Measurements from ENCODE around the gene PNMT.

The PNMT gene

DNA sequence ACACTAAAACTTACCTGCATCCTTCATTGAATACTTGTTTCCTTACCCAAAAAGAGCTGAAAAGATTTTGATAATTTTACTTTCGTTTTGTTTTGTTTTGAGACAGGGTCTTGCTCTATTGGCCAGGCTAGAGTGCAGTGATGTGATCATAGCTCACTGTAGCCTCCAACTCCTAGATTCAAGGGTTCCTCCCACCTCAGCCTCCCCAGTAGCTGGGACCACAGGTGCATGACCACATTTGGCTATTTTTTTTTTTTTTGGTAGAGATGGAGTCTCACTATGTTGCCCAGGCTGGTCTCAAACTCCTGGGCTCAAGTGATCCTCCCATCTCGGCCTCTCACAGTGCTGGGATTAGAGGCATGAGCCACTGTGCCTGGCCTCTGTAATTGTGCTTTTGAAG, 13.1 kb upstream of the PNMT start:
- Histone ChIP-seq H3K9me3 (no peaks in the 10 kb centered on the region), H3K36me3 (no peaks in the 10 kb centered on the region), H3K27me3 (no peaks in the 10 kb centered on the region), H3K4me3 (ENCODE audit: low read depth, low read length) (no peak overlapping the region), H3K4me1 (no peaks in the 10 kb centered on the region)
- TF ChIP-seq CTCF (IDR thresholded peaks at IDR 0.05; ENCODE audit: low read depth, low read length), result no peak
- no peak for DNase-seq

- Histone ChIP-seq H3K4me1 (no peaks in the 10 kb centered on the region), H3K36me3 (peaks cover 8% of the 10 kb centered on the region; the same call in 1 of the 2 replicates)
- TF ChIP-seq CTCF (IDR thresholded peaks at IDR 0.05; ENCODE audit: low read depth, low read length), result no peak
These were observed 9.9 kb upstream of the PNMT start for GRCh38 chr17:39658346-39658745.

GRCh38 chr17:39658760-39659159, 9.5 kb upstream of the PNMT start:
- TF ChIP-seq CTCF (IDR thresholded peaks at IDR 0.05; ENCODE audit: low read depth, low read length), result no peak
- no peak for DNase-seq
- H3K4me1 ChIP-seq, result no peaks in the 10 kb centered on the region

More at GRCh38 chr17:39658346-39658745, 9.9 kb upstream of the PNMT start:
- no peaks in the 10 kb centered on the region for H3K9me3 ChIP-seq
- no peaks in the 10 kb centered on the region for H3K27me3 ChIP-seq
- DNase-seq, result no peak
- H3K4me3 ChIP-seq (ENCODE audit: low read depth, low read length), result no peak overlapping the region

DNA sequence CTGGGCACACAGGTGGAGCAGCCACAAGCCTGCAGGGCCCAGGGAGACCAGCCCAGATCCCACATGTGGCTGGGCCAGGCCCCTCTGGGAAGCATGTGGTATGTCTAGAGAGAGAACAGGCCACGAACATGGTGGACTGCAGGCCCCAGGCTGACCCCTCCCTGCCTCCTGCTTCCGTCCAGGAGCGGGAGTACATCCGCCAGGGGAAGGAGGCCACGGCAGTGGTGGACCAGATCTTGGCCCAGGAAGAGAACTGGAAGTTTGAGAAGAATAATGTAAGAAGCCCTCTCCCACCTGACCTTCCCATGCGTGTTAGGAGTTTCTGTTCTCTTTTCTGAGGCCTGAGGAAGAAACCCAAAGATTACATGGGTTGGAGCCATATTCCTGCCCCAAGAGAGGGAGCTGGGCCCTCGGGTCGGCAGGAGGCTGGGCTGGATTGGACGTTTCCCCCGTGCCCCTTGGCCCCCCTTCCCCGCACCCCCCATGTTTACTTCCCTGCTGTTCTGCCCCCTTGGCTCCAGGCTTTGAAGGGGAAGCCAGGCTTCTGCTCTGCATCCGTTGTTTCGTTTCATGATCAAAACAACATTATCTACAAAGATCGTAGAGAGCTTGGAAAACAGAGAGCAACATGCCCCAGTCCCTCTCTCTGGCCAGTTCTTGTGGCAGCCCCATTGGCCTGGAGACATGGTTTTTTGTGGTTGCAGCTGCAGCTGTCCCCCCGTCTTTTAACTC, 8.8 kb upstream of the PNMT start:
- Histone ChIP-seq H3K4me3 (ENCODE audit: low read depth, low read length) (no peak overlapping the region), H3K9me3 (no peaks in the 10 kb centered on the region), H3K4me1 (no peaks in the 10 kb centered on the region), H3K36me3 (peaks cover 8% of the 10 kb centered on the region; the same call in 1 of the 2 replicates), H3K27me3 (no peaks in the 10 kb centered on the region)
- no peak for TF ChIP-seq CTCF (IDR thresholded peaks at IDR 0.05; ENCODE audit: low read depth, low read length)
- DNase-seq, result no peak

More at GRCh38 chr17:39658760-39659159, 9.5 kb upstream of the PNMT start:
- no peaks in the 10 kb centered on the region for H3K27me3 ChIP-seq
- H3K36me3 ChIP-seq, result peaks cover 8% of the 10 kb centered on the region; the same call in 1 of the 2 replicates
- no peaks in the 10 kb centered on the region for H3K9me3 ChIP-seq
- no peak overlapping the region for H3K4me3 ChIP-seq (ENCODE audit: low read depth, low read length)

DNA sequence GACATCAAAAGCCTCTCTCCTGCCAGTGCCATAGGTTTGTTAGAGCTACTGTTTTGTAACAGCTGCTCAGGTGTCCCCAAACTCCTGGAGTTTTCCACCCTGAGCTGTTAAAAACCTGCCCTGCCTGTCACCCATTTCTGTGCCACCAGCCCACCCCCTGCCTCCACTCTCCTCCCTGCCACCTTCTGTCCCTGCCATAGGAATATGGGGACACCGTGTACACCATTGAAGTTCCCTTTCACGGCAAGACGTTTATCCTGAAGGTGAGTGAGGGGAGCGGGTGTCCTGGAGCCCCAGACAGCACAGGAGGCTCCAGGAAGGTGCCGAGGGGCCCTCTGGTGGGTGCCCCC, 8.3 kb upstream of the PNMT start:
- Histone ChIP-seq H3K4me3 (ENCODE audit: low read depth, low read length) (no peak overlapping the region), H3K27me3 (no peaks in the 10 kb centered on the region), H3K36me3 (peaks cover 8% of the 10 kb centered on the region; the same call in 1 of the 2 replicates), H3K9me3 (no peaks in the 10 kb centered on the region), H3K4me1 (no peaks in the 10 kb centered on the region)
- no peak for DNase-seq
- no peak for TF ChIP-seq CTCF (IDR thresholded peaks at IDR 0.05; ENCODE audit: low read depth, low read length)

Data from BE2C (cell line).